A673 (cell line): ENCODE results near the gene MEIG1. TPM values are rescaled to one million over a fixed set of nuclear protein-coding genes. Genes with fewer than 3 reads are reported as not detected.
A peak's percentile ranks its signal among the peaks of the same experiment; 100 is the strongest.

Experiments used
- Bru-seq: library from RNA; stranded (reverse); fragments of 400-500 nt; gene quantifications from one replicate; lab custom pipeline; 2021; lab: Mats Ljungman, UMichigan
- BruChase-seq, 2 experiments: library from RNA; stranded (reverse); fragments of 400-500 nt; gene quantifications; one replicate each; lab custom pipeline; 2021; lab: Mats Ljungman, UMichigan
- BruUV-seq: library from RNA; stranded (reverse); fragments of 400-500 nt; replicated peaks from 2 replicates; lab custom pipeline; 2021; lab: Mats Ljungman, UMichigan
- CTCF ChIA-PET: fragments of 300-600 bp; sonication (Branson Sonifier 250); formaldehyde crosslinking; loops from one replicate; lab custom pipeline; 2022; ENCODE audit warnings: antibody characterized with exemption; lab: Charles Lee
- POLR2A ChIA-PET: fragments of 300-600 bp; sonication (Branson Sonifier 250); formaldehyde crosslinking; loops from one replicate; lab custom pipeline; 2022; ENCODE audit warnings: antibody characterized with exemption; ENCODE audit not compliant: low non-redundant PET; lab: Charles Lee
- DNase-seq: peaks from one replicate; pipeline ENCODE4 v3.0.0-alpha.2; 2015; ENCODE audit warnings: low spot score
- H3K27ac ChIP-seq: fragments of 200-600 bp; sonication (generic); 2 replicates; pipeline ENCODE4 v1.5.1; 2016; ENCODE audit warnings: mixed run types, low read depth, mild to moderate bottlenecking, mixed read lengths, antibody characterized with exemption, low read length; ENCODE audit not compliant: poor library complexity, severe bottlenecking
- H3K27me3 ChIP-seq: fragments of 200-600 bp; sonication (generic); replicated peaks from 2 replicates; pipeline ENCODE4 v1.6.1; 2017; ENCODE audit warnings: mixed run types, low read depth, mild to moderate bottlenecking, mixed read lengths, antibody characterized with exemption, low read length; ENCODE audit not compliant: insufficient read depth, poor library complexity
- H3K36me3 ChIP-seq: fragments of 200-600 bp; sonication (generic); 2 replicates; pipeline ENCODE4 v1.6.1; 2016; ENCODE audit warnings: mixed run types, mild to moderate bottlenecking, mixed read lengths, antibody characterized with exemption, low read length; ENCODE audit not compliant: insufficient read depth, poor library complexity, severe bottlenecking
- H3K4me1 ChIP-seq: fragments of 200-600 bp; sonication (generic); 2 replicates; pipeline ENCODE4 v1.6.1; 2017; ENCODE audit warnings: mixed run types, mild to moderate bottlenecking, mixed read lengths, antibody characterized with exemption, low read length; ENCODE audit not compliant: insufficient read depth, poor library complexity, severe bottlenecking
- H3K4me3 ChIP-seq: fragments of 200-600 bp; sonication (generic); 2 replicates; pipeline ENCODE4 v1.5.1; 2016; ENCODE audit warnings: low read depth, mixed run types, mild to moderate bottlenecking, mixed read lengths, low read length; ENCODE audit not compliant: poor library complexity, severe bottlenecking
- H3K9me3 ChIP-seq: fragments of 200-600 bp; sonication (generic); 2 replicates; pipeline ENCODE4 v1.6.1; 2016; ENCODE audit warnings: mixed run types, low read depth, mild to moderate bottlenecking, mixed read lengths, antibody characterized with exemption, low read length; ENCODE audit not compliant: poor library complexity, severe bottlenecking
- EZH2 ChIP-seq: fragments of 200-600 bp; sonication (generic); IDR thresholded peaks from 2 replicates; pipeline ENCODE4 v1.6.1; 2017; ENCODE audit warnings: borderline replicate concordance, low read depth, mild to moderate bottlenecking, mixed read lengths, antibody characterized with exemption, low read length; ENCODE audit not compliant: poor library complexity, severe bottlenecking
- intact Hi-C: fragments of 100-400 bp; cut with micrococcal nuclease; formaldehyde crosslinking; loops from one replicate; pipeline ENCODE4 v1.10.0; 2022; ENCODE audit not compliant: unreplicated experiment
- long read RNA-seq: library from polyadenylated mRNA; stranded (forward); transcript quantifications from one replicate; pipeline ENCODE4 v2.0.0, GENCODE V29; 2022
- total RNA-seq: library from RNA; stranded (reverse); gene quantifications from 2 replicates; pipeline ENCODE4 v1.2.3, GENCODE V29; 2021
- TF ChIP-seq, protein P1 (sequence below): fragments of 300-800, 200-600 bp; sonication (generic); conservative IDR thresholded peaks from 2 replicates; pipeline ENCODE4 v1.5.1; 2017; ENCODE audit warnings: low read depth, mild to moderate bottlenecking, antibody characterized with exemption, low read length, moderate library complexity, mixed read lengths

MEIG1 gene
- total RNA-seq (1.4 TPM in 1 of 2 replicates, not detected in the other), Bru-seq, nascent RNA (percentile 40 among the genes with signal in this experiment), BruChase-seq, experiment 1, labeled RNA remaining after a 2-hour chase (percentile 31 among the genes with signal in this experiment), BruChase-seq, experiment 2, labeled RNA remaining after a 6-hour chase (percentile 38 among the genes with signal in this experiment)
- long read RNA-seq: 0 reads

DNA sequence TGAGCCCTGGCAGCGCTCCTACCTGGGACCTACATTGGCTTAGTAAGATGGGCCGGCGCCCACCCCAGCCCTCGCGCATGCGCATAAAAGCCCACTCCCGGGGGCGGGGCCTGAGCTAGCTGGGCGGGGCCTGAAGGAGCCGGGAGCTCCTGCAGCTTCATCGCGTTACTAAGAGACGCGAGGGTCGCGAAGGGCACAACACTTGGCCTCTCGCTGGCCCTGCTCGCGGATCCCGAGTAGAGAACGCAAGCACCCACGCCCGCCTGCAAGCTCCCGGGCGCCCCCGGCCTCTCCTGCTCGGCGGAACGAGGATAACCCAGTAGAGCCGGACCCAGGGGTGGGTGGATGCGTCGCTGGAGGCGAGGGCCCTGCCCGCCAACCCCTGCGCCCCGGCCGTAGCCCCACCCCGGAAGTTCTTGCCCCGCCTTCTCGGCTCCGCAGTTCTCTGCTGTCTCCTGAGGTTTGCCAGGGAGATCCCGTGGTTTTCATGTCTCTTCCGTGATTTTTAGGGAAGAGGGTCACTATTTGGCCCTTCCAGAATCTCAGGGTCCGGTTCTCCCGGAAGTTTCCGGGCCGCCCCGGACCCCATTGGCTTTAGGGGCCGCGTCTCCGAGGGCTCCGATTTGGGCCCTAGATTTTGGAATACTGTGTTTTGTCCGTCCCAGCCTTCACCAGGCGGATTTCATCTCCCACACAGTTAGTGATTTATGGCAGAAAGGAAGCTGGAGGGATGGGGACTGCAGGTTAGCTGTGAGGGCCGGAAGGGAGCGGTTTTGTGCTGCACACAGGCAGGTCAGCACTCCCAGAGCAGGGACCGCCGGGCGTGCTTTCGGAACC is at the start of gene MEIG1:
Gene MEIG1 (plus strand): TSS at position 168 of the 837 bp plus-strand sequence. CDS start 7,081 bp downstream, outside the sequence.
- intact Hi-C loops: no loop called here

GRCh38 chr10:14910953-14911352 is 48.2 kb upstream of the MEIG1 start:
- TF ChIP-seq, protein P1, sequence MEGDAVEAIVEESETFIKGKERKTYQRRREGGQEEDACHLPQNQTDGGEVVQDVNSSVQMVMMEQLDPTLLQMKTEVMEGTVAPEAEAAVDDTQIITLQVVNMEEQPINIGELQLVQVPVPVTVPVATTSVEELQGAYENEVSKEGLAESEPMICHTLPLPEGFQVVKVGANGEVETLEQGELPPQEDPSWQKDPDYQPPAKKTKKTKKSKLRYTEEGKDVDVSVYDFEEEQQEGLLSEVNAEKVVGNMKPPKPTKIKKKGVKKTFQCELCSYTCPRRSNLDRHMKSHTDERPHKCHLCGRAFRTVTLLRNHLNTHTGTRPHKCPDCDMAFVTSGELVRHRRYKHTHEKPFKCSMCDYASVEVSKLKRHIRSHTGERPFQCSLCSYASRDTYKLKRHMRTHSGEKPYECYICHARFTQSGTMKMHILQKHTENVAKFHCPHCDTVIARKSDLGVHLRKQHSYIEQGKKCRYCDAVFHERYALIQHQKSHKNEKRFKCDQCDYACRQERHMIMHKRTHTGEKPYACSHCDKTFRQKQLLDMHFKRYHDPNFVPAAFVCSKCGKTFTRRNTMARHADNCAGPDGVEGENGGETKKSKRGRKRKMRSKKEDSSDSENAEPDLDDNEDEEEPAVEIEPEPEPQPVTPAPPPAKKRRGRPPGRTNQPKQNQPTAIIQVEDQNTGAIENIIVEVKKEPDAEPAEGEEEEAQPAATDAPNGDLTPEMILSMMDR: no peak
- no peak for TF ChIP-seq EZH2
- ChIA-PET CTCF (no interaction called here), POLR2A (no interaction called here)
- Histone ChIP-seq H3K27me3 (no peaks in the 10 kb centered on the region), H3K27ac (no peak overlapping the region), H3K9me3 (peaks cover 25% of the 10 kb centered on the region), H3K4me1 (no peaks in the 10 kb centered on the region), H3K36me3 (peaks cover 89% of the 10 kb centered on the region), H3K4me3 (no peak overlapping the region)
- BruUV-seq: no TSS peak
- no peak for DNase-seq
- intact Hi-C loops: no loop called here

More for the DNA sequence above, at the start of gene MEIG1:
- no peaks in the 10 kb centered on the region for H3K27me3 ChIP-seq
- CTCF ChIA-PET: interaction anchor here (0.5 kb wide), 1 partner anchor 15 kb away, joined by 14 read pairs; no protein-coding TSS in a partner anchor
- H3K4me3 ChIP-seq: peak within 1 kb of the TSS; percentile 58
- H3K36me3 ChIP-seq: no peaks in the 10 kb centered on the region
- DNase-seq: peak; percentile 95
- TF ChIP-seq EZH2: no peak
- TF ChIP-seq, protein P1: no peak
- H3K9me3 ChIP-seq: no peaks in the 10 kb centered on the region
- no TSS peak for BruUV-seq
- peak within 1 kb of the TSS; percentile 93 for H3K27ac ChIP-seq
- POLR2A ChIA-PET: interaction anchor here (0.5 to 0.6 kb wide), 2 partner anchors 15 to 188 kb away, joined by 10 to 13 read pairs; no protein-coding TSS in a partner anchor
- H3K4me1 ChIP-seq: peaks cover 10% of the 10 kb centered on the region

DNA sequence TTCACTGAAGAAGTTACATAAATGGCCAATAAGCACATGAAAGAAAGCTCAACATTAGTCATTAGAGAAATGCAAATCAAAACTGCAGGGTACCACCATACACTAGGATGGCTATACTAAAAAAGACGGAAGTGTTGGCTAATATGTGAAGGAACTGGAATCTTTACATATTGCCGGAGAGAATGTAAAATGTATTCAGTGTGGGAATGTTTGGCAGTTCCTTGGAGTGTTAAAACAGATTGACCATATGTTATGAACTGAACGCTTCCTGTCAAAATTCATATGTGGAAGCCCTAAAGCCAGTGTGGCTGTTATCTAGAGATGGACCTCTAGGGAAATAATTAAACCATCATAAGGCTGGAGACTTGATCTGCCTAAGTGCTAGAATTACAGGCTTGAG is 47.4 kb upstream of the MEIG1 start:
- intact Hi-C loops: no loop called here
- peaks cover 89% of the 10 kb centered on the region for H3K36me3 ChIP-seq
- BruUV-seq: no TSS peak

More for the DNA sequence above, 47.4 kb upstream of the MEIG1 start:
- DNase-seq: no peak
- TF ChIP-seq EZH2: no peak
- TF ChIP-seq, protein P1: no peak
- CTCF ChIA-PET: no interaction called here
- H3K27ac ChIP-seq: no peak overlapping the region
- H3K9me3 ChIP-seq: peaks cover 33% of the 10 kb centered on the region
- no peaks in the 10 kb centered on the region for H3K27me3 ChIP-seq
- H3K4me1 ChIP-seq: no peaks in the 10 kb centered on the region
- H3K4me3 ChIP-seq: no peak overlapping the region
- POLR2A ChIA-PET: no interaction called here
